Brain pericyte (primary cell): ENCODE data around the gene TBC1D10B.

ENCODE experiments used
- DNase-seq: peaks from one replicate; pipeline ENCODE4 v3.0.0-alpha.2; 2012; ENCODE audit warnings: low read depth, low spot score

Gene TBC1D10B

GRCh38 chr16:30370456-30371247 is at the start of gene TBC1D10B:
TSS of gene TBC1D10B (minus strand) at chr16:30370494. CDS start at chr16:30370183, 311 bp downstream.
- peak; percentile 100 for DNase-seq

- DNase-seq, result no peak
These were observed 48.3 kb upstream of the TBC1D10B start for GRCh38 chr16:30418350-30419181.

- DNase-seq, result peak; percentile 79
These were observed 47.4 kb upstream of the TBC1D10B start for GRCh38 chr16:30417529-30418349.

GRCh38 chr16:30416624-30417528 is 46.6 kb upstream of the TBC1D10B start:
- DNase-seq, result no peak

- no peak for DNase-seq
These were observed 45.8 kb upstream of the TBC1D10B start for GRCh38 chr16:30416047-30416603.

- DNase-seq, result no peak
These were observed 43.9 kb upstream of the TBC1D10B start for GRCh38 chr16:30414159-30414558.

GRCh38 chr16:30413112-30413806 is 43.0 kb upstream of the TBC1D10B start:
- no peak for DNase-seq

- DNase-seq, result peak; percentile 47
These were observed 39.1 kb upstream of the TBC1D10B start for GRCh38 chr16:30409125-30410060.

GRCh38 chr16:30407804-30408534 is 37.7 kb upstream of the TBC1D10B start:
- DNase-seq, result no peak

GRCh38 chr16:30407102-30407803 is 37.0 kb upstream of the TBC1D10B start, which contains the start of gene ZNF771:
TSS of gene ZNF771 (plus strand) at chr16:30407606. CDS start at chr16:30408054, 448 bp downstream.
- peak; percentile 47 for DNase-seq

- no peak for DNase-seq
These were observed 36.5 kb upstream of the TBC1D10B start for GRCh38 chr16:30406795-30407101.

- no peak for DNase-seq
These were observed 31.6 kb upstream of the TBC1D10B start for GRCh38 chr16:30401768-30402425.

GRCh38 chr16:30399435-30400186 is 29.3 kb upstream of the TBC1D10B start:
- DNase-seq, result no peak

GRCh38 chr16:30398661-30399434 is 28.6 kb upstream of the TBC1D10B start:
- no peak for DNase-seq
